HepG2 (cell line): ENCODE data around the gene ZNF586. TPM values are rescaled to one million over a fixed set of nuclear protein-coding genes. Genes with fewer than 3 reads are reported as not detected.
A peak's percentile ranks its signal among the peaks of the same experiment; 100 is the strongest.

ENCODE experiments used
- ARNT ChIP-seq: fragments of 450-650 bp; IDR thresholded peaks from 2 replicates; pipeline ENCODE4 v1.6.1; 2017
- ASH2L ChIP-seq: fragments of 300-600, 200-600 bp; sonication (generic); IDR thresholded peaks from 2 replicates; pipeline ENCODE4 v1.7.0; 2017; ENCODE audit warnings: low read depth, mild to moderate bottlenecking, moderate library complexity, mixed read lengths, low read length; ENCODE audit not compliant: insufficient read length
- ATRX ChIP-seq: sonication (generic); formaldehyde crosslinking; IDR thresholded peaks from 2 replicates; pipeline ENCODE4 v1.4.0; 2020; ENCODE audit warnings: missing genetic modification reagents, borderline replicate concordance
- EED ChIP-seq: sonication (generic); formaldehyde crosslinking; IDR thresholded peaks from 2 replicates; pipeline ENCODE4 v1.5.0; 2020; ENCODE audit warnings: mild to moderate bottlenecking, missing genetic modification reagents
- ELF3 ChIP-seq: IDR thresholded peaks from 2 replicates; pipeline ENCODE4 v1.6.1; 2016; ENCODE audit warnings: missing genetic modification reagents, missing compliant biosample characterization
- KAT7 ChIP-seq: IDR thresholded peaks from 2 replicates; pipeline ENCODE4 v1.6.1; 2018; ENCODE audit warnings: borderline replicate concordance, missing compliant biosample characterization
- KIAA2018 ChIP-seq: sonication (generic); formaldehyde crosslinking; IDR thresholded peaks from 2 replicates; pipeline ENCODE4 v1.5.0; 2020; ENCODE audit warnings: mild to moderate bottlenecking, missing genetic modification reagents, borderline replicate concordance
- MATR3 ChIP-seq: sonication (generic); formaldehyde crosslinking; IDR thresholded peaks from 2 replicates; pipeline ENCODE4 v1.4.0; 2020; ENCODE audit warnings: missing genetic modification reagents
- NFE2L1 ChIP-seq: sonication (generic); formaldehyde crosslinking; IDR thresholded peaks from 2 replicates; pipeline ENCODE4 v1.4.0; 2020; ENCODE audit warnings: missing genetic modification reagents, mild to moderate bottlenecking, borderline replicate concordance
- NR2F1 ChIP-seq, 2 experiments: fragments of 450-650 bp in 1 of 2; formaldehyde crosslinking in 1 of 2; IDR thresholded peaks; 2 replicates each; pipeline versions ENCODE4 v1.5.0 to v1.6.1; 2016 to 2020; ENCODE audit warnings: mild to moderate bottlenecking in 1 of 2, missing compliant biosample characterization in 1 of 2, missing genetic modification reagents in 1 of 2, moderate library complexity in 1 of 2
- ZNF354B ChIP-seq: sonication (generic); formaldehyde crosslinking; IDR thresholded peaks from 2 replicates; pipeline ENCODE4 v1.8.0; 2022; ENCODE audit warnings: mild to moderate bottlenecking, missing genetic modification reagents
- ZNF460 ChIP-seq: sonication (generic); formaldehyde crosslinking; IDR thresholded peaks from 2 replicates; pipeline ENCODE4 v1.5.1; 2020; ENCODE audit warnings: missing genetic modification reagents, mild to moderate bottlenecking, borderline replicate concordance
- ZSCAN29 ChIP-seq: sonication (generic); formaldehyde crosslinking; conservative IDR thresholded peaks from 2 replicates; pipeline ENCODE4 v1.4.0; 2020; ENCODE audit warnings: mild to moderate bottlenecking, missing genetic modification reagents
- polyA plus RNA-seq, 8 experiments: library from polyadenylated mRNA; depleted of rRNA in 3 of 8; stranded (reverse) in 7 of 8; unstranded in 1 of 8; fragments of >200 nt; fragmentation: Illumina TruSeq in 4 of 8; extraction: Trizol in 4 of 8; gene quantifications; 2 replicates each; pipeline versions ENCODE4 v1.2.1 to v1.2.3, GENCODE V29; 2011 to 2016; ENCODE audit warnings: low read depth in 4 of 8, missing spikeins in 1 of 8, mixed read lengths in 1 of 8; ENCODE audit not compliant: insufficient read depth in 1 of 8
- total RNA-seq, 5 experiments: library from RNA; depleted of rRNA; stranded (reverse); fragments of >200 nt; fragmentation: Illumina TruSeq; extraction: Trizol; gene quantifications; 2 replicates each; pipeline ENCODE4 v1.2.3, GENCODE V29; 2016; ENCODE audit warnings: low read depth in 1 of 5
- TF ChIP-seq, protein P1 (sequence below), 2 experiments: sonication (generic) in 1 of 2; formaldehyde crosslinking in 1 of 2; IDR thresholded peaks; 2 replicates each; pipeline versions ENCODE4 v1.6.1 to v1.9.0; 2014 to 2022; ENCODE audit warnings: antibody characterized with exemption in 1 of 2, borderline replicate concordance in 1 of 2, inconsistent platforms in 1 of 2, low read depth in 1 of 2, missing genetic modification reagents in 1 of 2

ZNF586 gene
- total and polyA plus RNA-seq, 2 of the 13 experiments (the other 11 are each of a cell fraction or from before 2014, with no cell fraction given) = 0.50 to 3.4 TPM

DNA sequence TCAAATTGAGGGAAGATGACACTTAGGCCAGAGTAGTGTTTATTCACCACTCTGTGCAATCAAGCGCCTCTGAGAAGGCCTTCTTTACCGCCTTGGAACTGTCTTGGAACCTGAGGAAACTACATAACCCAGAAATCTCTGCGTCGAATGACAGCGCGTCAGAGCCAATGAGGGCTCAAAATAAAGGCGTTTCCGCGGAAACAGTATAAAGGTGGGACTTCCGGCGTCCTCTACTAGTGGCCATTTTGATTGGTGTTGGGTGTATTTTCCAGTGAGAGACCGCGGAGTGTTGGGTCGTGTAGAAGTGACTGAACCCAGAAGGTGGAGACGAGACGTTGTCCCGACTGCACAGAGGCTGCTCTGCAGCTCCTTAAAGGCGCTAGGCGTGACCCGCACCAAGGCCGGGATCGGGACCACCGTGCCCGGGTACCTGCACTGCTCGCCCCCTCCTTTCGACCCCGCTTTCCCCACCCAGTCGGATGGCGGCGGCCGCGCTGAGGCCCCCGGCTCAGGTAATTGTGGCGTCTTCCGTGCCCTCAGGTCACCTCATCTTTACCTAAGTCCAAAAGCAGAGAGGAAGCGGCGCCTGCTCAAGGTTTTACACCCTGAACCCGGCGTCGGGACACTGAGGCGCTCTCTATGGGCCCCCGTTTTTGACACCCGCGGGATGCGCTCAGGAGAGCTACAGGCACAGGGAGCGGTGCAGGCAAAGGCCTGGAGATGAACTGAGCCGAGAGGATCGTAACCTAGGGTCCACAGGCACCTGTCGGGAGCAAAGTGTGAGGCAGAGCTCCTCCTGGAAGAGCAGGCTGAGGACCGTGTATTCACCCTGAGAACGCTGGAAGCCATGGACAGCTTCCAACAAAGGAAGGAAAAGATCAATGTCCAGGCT lies 22.6 kb upstream of the ZNF586 start, which contains the start of gene ZNF776 (continued):
- TF ChIP-seq KAT7 (CRISPR knock-in tag) (0 out of 2 replicates have a peak, but pooled peaks have one; percentile 39), ZSCAN29 (CRISPR knock-in tag) (no peak), NR2F1 (CRISPR knock-in tag; IDR thresholded peaks at IDR 0.05) (no peak), ARNT (no peak), ZNF460 (CRISPR knock-in tag) (no peak), MATR3 (CRISPR knock-in tag) (no peak), ATRX (CRISPR knock-in tag) (no peak), ELF3 (peak; percentile 53; the same call in 1 of the 2 replicates), ZNF354B (CRISPR knock-in tag) (no peak), EED (CRISPR knock-in tag) (0 out of 2 replicates have a peak, but pooled peaks have one; percentile 66), KIAA2018 (no peak), ASH2L (peak; percentile 82), NFE2L1 (CRISPR knock-in tag) (no peak)
- TF ChIP-seq, protein P1, sequence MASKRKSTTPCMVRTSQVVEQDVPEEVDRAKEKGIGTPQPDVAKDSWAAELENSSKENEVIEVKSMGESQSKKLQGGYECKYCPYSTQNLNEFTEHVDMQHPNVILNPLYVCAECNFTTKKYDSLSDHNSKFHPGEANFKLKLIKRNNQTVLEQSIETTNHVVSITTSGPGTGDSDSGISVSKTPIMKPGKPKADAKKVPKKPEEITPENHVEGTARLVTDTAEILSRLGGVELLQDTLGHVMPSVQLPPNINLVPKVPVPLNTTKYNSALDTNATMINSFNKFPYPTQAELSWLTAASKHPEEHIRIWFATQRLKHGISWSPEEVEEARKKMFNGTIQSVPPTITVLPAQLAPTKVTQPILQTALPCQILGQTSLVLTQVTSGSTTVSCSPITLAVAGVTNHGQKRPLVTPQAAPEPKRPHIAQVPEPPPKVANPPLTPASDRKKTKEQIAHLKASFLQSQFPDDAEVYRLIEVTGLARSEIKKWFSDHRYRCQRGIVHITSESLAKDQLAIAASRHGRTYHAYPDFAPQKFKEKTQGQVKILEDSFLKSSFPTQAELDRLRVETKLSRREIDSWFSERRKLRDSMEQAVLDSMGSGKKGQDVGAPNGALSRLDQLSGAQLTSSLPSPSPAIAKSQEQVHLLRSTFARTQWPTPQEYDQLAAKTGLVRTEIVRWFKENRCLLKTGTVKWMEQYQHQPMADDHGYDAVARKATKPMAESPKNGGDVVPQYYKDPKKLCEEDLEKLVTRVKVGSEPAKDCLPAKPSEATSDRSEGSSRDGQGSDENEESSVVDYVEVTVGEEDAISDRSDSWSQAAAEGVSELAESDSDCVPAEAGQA (IDR thresholded peaks at IDR 0.05; ENCODE audit: low read depth) = peak; percentile 89
- TF ChIP-seq, protein P1 (CRISPR knock-in tag; IDR thresholded peaks at IDR 0.05; ENCODE audit: borderline replicate concordance) = peak; percentile 51; the same call in 1 of the 2 replicates
